Body of pancreas (tissue), 4 donors: ENCODE measurements around the gene SPAG6. TPM values are rescaled to one million over a fixed set of nuclear protein-coding genes. Genes with fewer than 3 reads are reported as not detected.
"Not testable (repeated sequence)": the region's sequence is repeated elsewhere in the genome, so short reads cannot be mapped to it uniquely, and the experiment has no call there.

Experiments used
- ATAC-seq: fragments of 150-250 bp; one replicate; pipeline ENCODE4 v1.9.1; 2016
- DNase-seq, 4 donors: peaks; one replicate each; pipeline ENCODE4 v3.0.0-alpha.2; 2019
- H3K27ac ChIP-seq, 4 donors: fragments of 200-600 bp; sonication (generic); 1 replicate in 3 of 4; 2 replicates in 1 of 4; pipeline versions ENCODE4 v1.5.1 to v1.6.1; 2016 to 2019; ENCODE audit warnings: mild to moderate bottlenecking in 1 of 4, mixed read lengths in 1 of 4, moderate library complexity in 1 of 4
- H3K27me3 ChIP-seq, 2 donors: fragments of 200-600 bp; sonication (generic); one replicate each; pipeline ENCODE4 v1.6.0; 2016; ENCODE audit warnings: mild to moderate bottlenecking in 1 of 2
- H3K36me3 ChIP-seq, 2 donors: fragments of 200-600 bp; sonication (generic); replicated peaks in 1 of 2; 2 replicates each; pipeline ENCODE4 v1.5.1; 2016; ENCODE audit warnings: low read depth in 2 of 2; ENCODE audit not compliant: insufficient read depth in 1 of 2
- H3K4me1 ChIP-seq: fragments of 200-600 bp; sonication (generic); one replicate; pipeline ENCODE4 v1.6.0; 2016
- H3K4me3 ChIP-seq, 2 donors: fragments of 200-600 bp; sonication (generic); 1 replicate in 1 of 2; 2 replicates in 1 of 2; pipeline ENCODE4 v1.5.1; 2016 to 2019
- H3K9me3 ChIP-seq, 3 donors: fragments of 200-600 bp; sonication (generic); 1 replicate in 2 of 3; 2 replicates in 1 of 3; pipeline ENCODE4 v1.5.1; 2016
- CTCF ChIP-seq, 7 experiments: fragments of 450-650 bp in 4 of 7; fragments of 200-600 bp in 3 of 7; sonication (generic) in 3 of 7; IDR thresholded peaks; one replicate each; pipeline ENCODE4 v1.5.1; 2016 to 2019; ENCODE audit warnings: antibody characterized with exemption in 7 of 7
- POLR2A ChIP-seq, 3 donors: fragments of 450-650 bp; IDR thresholded peaks; one replicate each; pipeline ENCODE4 v1.6.1; 2016; ENCODE audit warnings: antibody characterized with exemption in 3 of 3, mild to moderate bottlenecking in 2 of 3
- WGBS, 2 donors: methylation state at CpG; one replicate each; pipeline ENCODE4 v1.1.5; 2017; 5-methylcytosine and 5-hydroxymethylcytosine counted together
- intact Hi-C: fragments of 100-400 bp; cut with DNase I; formaldehyde crosslinking; loops from one replicate; pipeline ENCODE4 v1.15.1; 2023
- total RNA-seq, 2 donors: library from RNA; depleted of rRNA; stranded (reverse); fragments of >200 nt; gene quantifications; one replicate each; pipeline ENCODE4 v1.1.0, GENCODE V29; 2016

Gene SPAG6
- total RNA-seq, 2 donors from 2014 or later: 0.26 TPM; not detected in 1

- H3K9me3 ChIP-seq: no peaks in the 10 kb centered on the region
- H3K4me3 ChIP-seq: no peak overlapping the region
- DNase-seq (no peak), ATAC-seq (no peak)
- intact Hi-C loops: no loop called here
- TF ChIP-seq CTCF (IDR thresholded peaks at IDR 0.05): no peak
- no peak for TF ChIP-seq POLR2A (IDR thresholded peaks at IDR 0.05)
- H3K27ac ChIP-seq: no peak overlapping the region
- WGBS, 2 donors: 94% methylated on average over 4 of the region's 4 CpGs
- no peaks in the 10 kb centered on the region for H3K4me1 ChIP-seq
- H3K36me3 ChIP-seq: no peaks in the 10 kb centered on the region
- H3K27me3 ChIP-seq: no peaks in the 10 kb centered on the region
Observed at GRCh38 chr10:22309180-22310000, 35.9 kb upstream of the SPAG6 start.

- intact Hi-C loops: not testable (repeated sequence)
Observed at GRCh38 chr10:22310012-22310411, 35.3 kb upstream of the SPAG6 start.

GRCh38 chr10:22310928-22311327 is 34.4 kb upstream of the SPAG6 start:
- no peak for ATAC-seq
- intact Hi-C loops: no loop called here

More at GRCh38 chr10:22310012-22310411, 35.3 kb upstream of the SPAG6 start:
- DNase-seq, H3K4me1 ChIP-seq, H3K4me3 ChIP-seq, H3K27ac ChIP-seq, H3K9me3 ChIP-seq, ATAC-seq, H3K36me3 ChIP-seq, H3K27me3 ChIP-seq: not testable (repeated sequence)
- WGBS, 2 donors: 95 to 96% methylated on average over 10 of the region's 10 CpGs

GRCh38 chr10:22314852-22315251 is 30.4 kb upstream of the SPAG6 start:
- Histone ChIP-seq H3K9me3 (no peaks in the 10 kb centered on the region), H3K36me3 (no peaks in the 10 kb centered on the region), H3K4me3 (no peak overlapping the region), H3K27ac (no peak overlapping the region), H3K27me3 (no peaks in the 10 kb centered on the region), H3K4me1 (peaks cover 32% of the 10 kb centered on the region)
- no peak for DNase-seq
- TF ChIP-seq CTCF (IDR thresholded peaks at IDR 0.05) (no peak), POLR2A (IDR thresholded peaks at IDR 0.05) (no peak)
- WGBS, 2 donors: 70 to 82% methylated on average over 2 of the region's 2 CpGs
- no peak for ATAC-seq
- intact Hi-C loops: no loop called here

More at GRCh38 chr10:22310928-22311327, 34.4 kb upstream of the SPAG6 start:
- Histone ChIP-seq H3K4me3 (no peak overlapping the region), H3K4me1 (peaks cover 8% of the 10 kb centered on the region), H3K9me3 (no peaks in the 10 kb centered on the region), H3K27me3 (no peaks in the 10 kb centered on the region), H3K36me3 (no peaks in the 10 kb centered on the region), H3K27ac (no peak overlapping the region)
- no peak for DNase-seq
- no peak for TF ChIP-seq POLR2A (IDR thresholded peaks at IDR 0.05)
- no peak for TF ChIP-seq CTCF (IDR thresholded peaks at IDR 0.05)

- TF ChIP-seq POLR2A (IDR thresholded peaks at IDR 0.05) (no peak), CTCF (IDR thresholded peaks at IDR 0.05) (peak in 1 of 7 experiments; percentile 13)
- Histone ChIP-seq H3K4me3 (peak overlapping the region; percentile 19 to 78), H3K9me3 (no peaks in the 10 kb centered on the region), H3K36me3 (no peaks in the 10 kb centered on the region), H3K4me1 (peaks cover 35% of the 10 kb centered on the region), H3K27ac (peak overlapping the region; percentile 46 to 98 (median 92)), H3K27me3 (no peaks in the 10 kb centered on the region)
- WGBS, 2 donors: 0 to 1% methylated on average over 27 to 52 of the region's 53 CpGs
- intact Hi-C loops: no loop called here
- peak; percentile 7 for ATAC-seq
- no peak for DNase-seq
Observed at GRCh38 chr10:22315455-22316285, 29.6 kb upstream of the SPAG6 start.
